Fibroblast of mammary gland (primary cell): ENCODE results near the gene TRAPPC3L.

ENCODE experiments used
- DNase-seq: peaks from one replicate; pipeline ENCODE4 v3.0.0-alpha.2; 2010; ENCODE audit warnings: low read depth
- H3K4me3 ChIP-seq: 2 replicates; pipeline ENCODE4 v1.5.1; 2011; ENCODE audit warnings: low read depth, mild to moderate bottlenecking, low read length, moderate library complexity; ENCODE audit not compliant: control insufficient read depth
- CTCF ChIP-seq: conservative IDR thresholded peaks from 2 replicates; pipeline ENCODE4 v1.5.1; 2011; ENCODE audit warnings: low read depth, low read length, inconsistent platforms; ENCODE audit not compliant: control insufficient read depth, insufficient read depth

Gene TRAPPC3L

DNA sequence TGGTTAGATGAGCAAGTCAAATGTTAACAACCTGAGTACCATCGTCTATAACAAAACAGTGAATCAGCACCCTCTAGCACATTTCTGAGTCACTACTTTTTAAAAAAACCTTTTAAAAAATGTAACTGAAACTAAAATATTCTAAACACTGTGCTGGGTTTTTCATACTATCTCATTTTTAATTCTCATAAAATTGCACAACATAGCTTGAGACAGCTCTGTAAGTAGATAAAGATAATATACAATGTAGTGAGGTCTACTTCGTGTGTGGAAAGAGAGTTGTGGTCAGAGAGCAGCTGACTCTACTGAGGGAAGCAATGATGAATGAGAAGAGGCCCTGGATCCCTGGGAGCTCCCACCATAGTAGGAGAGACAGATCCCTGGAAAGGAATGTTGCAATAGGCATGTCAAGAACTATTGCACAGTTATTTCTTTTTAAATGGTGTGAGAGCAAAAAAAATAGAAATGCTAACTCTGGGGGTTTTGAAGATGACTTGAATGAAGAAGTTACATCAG is 97.9 kb downstream of the TRAPPC3L start:
- TF ChIP-seq CTCF: no peak
- DNase-seq: peak; percentile 97
- H3K4me3 ChIP-seq: peak overlapping the region; percentile 9

DNA sequence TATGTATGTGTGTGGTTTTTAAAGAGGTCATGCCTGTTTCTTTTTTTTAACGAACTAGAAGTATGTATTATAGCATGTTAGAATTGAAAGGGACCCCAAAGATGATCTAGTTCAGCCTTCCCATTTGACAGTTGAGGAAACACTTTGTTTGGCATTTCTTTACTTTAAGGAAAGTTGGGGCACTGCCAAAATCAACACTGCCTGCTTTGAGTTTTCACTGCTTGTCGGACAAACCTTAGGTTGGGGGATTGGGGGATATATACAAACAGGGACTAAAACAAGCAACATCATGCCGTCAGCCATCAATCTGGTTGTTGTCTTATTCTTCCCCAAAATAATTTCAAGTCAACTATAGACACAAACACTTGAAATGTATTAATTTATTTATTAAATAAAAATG is 98.4 kb downstream of the TRAPPC3L start:
- TF ChIP-seq CTCF: no peak
- no peak overlapping the region for H3K4me3 ChIP-seq
- no peak for DNase-seq

DNA sequence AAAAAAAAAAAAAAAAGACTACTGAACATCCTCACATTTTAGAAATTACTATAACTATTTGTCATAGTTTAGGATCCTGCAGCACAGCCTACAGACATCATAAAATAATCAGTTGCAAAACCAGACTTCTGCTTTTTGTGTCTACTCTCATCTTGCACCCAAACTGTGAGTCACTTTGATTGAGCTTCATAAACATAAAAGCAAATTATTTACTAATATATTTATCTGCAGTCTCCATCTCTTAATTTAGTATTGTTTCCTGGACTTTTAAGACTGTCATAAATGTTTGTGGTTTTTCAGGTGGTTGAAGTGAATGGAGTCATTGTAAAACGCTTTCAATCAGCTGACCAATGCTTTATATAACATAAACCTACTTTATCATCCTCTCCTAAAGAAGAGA is 99.1 kb downstream of the TRAPPC3L start:
- no peak for TF ChIP-seq CTCF
- peak; percentile 53 for DNase-seq
- H3K4me3 ChIP-seq: no peak overlapping the region

DNA sequence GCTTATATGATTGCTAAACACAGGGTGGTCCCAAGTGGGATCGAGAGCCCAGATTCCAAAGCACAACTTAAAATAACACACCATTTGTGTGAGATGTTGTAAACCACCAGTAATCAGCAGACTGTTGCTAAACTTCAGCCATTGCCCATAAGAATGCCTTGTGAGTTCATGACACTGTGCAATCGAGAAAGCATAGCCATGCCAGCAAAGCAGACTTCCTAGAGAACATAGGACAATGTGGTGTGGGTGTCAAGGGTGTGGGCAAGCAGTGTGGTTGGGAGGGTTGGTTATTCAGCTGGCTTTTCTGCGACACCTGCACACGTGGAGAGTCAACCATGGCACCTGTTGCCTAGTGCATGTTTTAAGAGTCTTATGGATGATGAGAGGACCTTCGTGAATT is 100.4 kb downstream of the TRAPPC3L start:
- H3K4me3 ChIP-seq: no peak overlapping the region
- no peak for TF ChIP-seq CTCF
- DNase-seq: no peak
